ENCODE data around the gene LAPTM5. TPM values are rescaled to one million over a fixed set of nuclear protein-coding genes. Genes with fewer than 3 reads are reported as not detected.

The LAPTM5 gene
- total RNA-seq, 1 experiment from 2014 or later: not detected

DNA sequence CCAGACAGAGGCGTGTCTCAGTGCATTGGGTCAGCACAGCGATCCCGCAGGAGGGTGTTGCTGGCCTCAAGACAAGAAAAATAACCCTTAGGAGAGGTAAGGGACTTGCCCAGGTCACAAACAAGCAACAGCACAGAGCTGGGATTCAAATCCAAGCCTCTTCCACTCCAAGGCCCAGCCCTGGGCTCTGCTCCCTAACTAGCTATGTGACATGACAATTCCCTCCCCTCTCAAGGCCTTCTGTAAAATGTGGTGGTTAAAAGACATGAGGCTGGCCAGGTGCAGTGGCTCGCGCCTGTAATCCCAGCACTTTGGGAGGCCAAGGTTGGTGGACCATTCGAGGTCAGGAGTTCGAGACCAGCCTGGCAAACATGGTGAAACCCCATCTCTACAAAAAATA is 28.1 kb upstream of the LAPTM5 start:
- Histone ChIP-seq H3K9me3 (ENCODE audit: low read length) (no peaks in the 10 kb centered on the region), H3K4me1 (ENCODE audit: insufficient read depth, low read length) (0 out of 2 replicates have a peak, but pooled peaks cover 4% of the 10 kb centered on the region), H3K36me3 (ENCODE audit: low read depth, low read length) (no peaks in the 10 kb centered on the region), H3K4me2 (ENCODE audit: low read length) (no peak overlapping the region), H3F3A (ENCODE audit: low read length, unreplicated experiment) (no peaks in the 10 kb centered on the region), H2AFZ (ENCODE audit: low read length) (no peak overlapping the region), H3K27me3 (ENCODE audit: low read length) (0 out of 2 replicates have a peak, but pooled peaks cover 1% of the 10 kb centered on the region), H4K20me1 (ENCODE audit: low read length) (no peaks in the 10 kb centered on the region), H3K27ac (ENCODE audit: low read length) (no peak overlapping the region), H3K79me2 (ENCODE audit: low read length) (no peaks in the 10 kb centered on the region), H3K9ac (ENCODE audit: low read length) (no peak overlapping the region), H3K9me2 (replicated peaks; ENCODE audit: low read length) (no peaks in the 10 kb centered on the region), H3K4me3 (ENCODE audit: low read length) (no peak overlapping the region)
- ChIA-PET POLR2A (ENCODE audit: unreplicated experiment) (no interaction called here), CTCF (no interaction called here)
- intact Hi-C loops (cut with micrococcal nuclease): no loop called here
- TF ChIP-seq EZH2 (IDR thresholded peaks at IDR 0.05; ENCODE audit: low read length, unreplicated experiment) (no peak), EZH2phosphoT487 (IDR thresholded peaks at IDR 0.05; ENCODE audit: borderline replicate concordance, low read length) (no peak)
- TF ChIP-seq, protein P1, sequence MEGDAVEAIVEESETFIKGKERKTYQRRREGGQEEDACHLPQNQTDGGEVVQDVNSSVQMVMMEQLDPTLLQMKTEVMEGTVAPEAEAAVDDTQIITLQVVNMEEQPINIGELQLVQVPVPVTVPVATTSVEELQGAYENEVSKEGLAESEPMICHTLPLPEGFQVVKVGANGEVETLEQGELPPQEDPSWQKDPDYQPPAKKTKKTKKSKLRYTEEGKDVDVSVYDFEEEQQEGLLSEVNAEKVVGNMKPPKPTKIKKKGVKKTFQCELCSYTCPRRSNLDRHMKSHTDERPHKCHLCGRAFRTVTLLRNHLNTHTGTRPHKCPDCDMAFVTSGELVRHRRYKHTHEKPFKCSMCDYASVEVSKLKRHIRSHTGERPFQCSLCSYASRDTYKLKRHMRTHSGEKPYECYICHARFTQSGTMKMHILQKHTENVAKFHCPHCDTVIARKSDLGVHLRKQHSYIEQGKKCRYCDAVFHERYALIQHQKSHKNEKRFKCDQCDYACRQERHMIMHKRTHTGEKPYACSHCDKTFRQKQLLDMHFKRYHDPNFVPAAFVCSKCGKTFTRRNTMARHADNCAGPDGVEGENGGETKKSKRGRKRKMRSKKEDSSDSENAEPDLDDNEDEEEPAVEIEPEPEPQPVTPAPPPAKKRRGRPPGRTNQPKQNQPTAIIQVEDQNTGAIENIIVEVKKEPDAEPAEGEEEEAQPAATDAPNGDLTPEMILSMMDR (conservative IDR thresholded peaks at IDR 0.05; ENCODE audit: low read depth, low read length): no peak
- DNase-seq: no peak
- no TSS peak for BruUV-seq (replicated peaks)
- no peak for ATAC-seq

DNA sequence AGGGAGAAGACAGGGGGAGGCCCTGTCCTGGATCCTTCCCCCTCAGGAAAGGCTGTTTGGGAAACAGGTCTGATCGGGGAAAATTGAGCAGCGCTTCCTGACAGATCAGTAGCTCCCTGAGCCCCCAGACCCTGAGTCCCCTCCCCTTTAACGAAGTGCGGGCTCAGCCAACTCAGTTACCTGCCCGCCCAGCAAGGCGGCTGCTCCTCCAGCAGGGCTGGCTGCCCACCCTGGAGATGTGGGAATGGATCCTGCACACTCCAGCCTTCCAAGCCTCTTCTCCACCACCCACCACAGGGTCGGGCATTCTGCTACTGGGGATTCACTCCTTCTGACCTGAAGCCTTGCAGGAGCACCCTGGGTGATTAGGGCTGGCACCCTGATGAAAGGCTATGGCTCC is 27.6 kb upstream of the LAPTM5 start:
- H3K4me2 ChIP-seq (ENCODE audit: low read length): no peak overlapping the region
- intact Hi-C loops (cut with micrococcal nuclease): no loop called here

More for the DNA sequence above, 27.6 kb upstream of the LAPTM5 start:
- DNase-seq (no peak), ATAC-seq (no peak)
- BruUV-seq (replicated peaks): no TSS peak
- Histone ChIP-seq H3K9me2 (replicated peaks; ENCODE audit: low read length) (no peaks in the 10 kb centered on the region), H3K4me1 (ENCODE audit: insufficient read depth, low read length) (0 out of 2 replicates have a peak, but pooled peaks cover 4% of the 10 kb centered on the region), H3K36me3 (ENCODE audit: low read depth, low read length) (no peaks in the 10 kb centered on the region), H3F3A (ENCODE audit: low read length, unreplicated experiment) (no peaks in the 10 kb centered on the region), H3K27me3 (ENCODE audit: low read length) (no peaks in the 10 kb centered on the region), H3K4me3 (ENCODE audit: low read length) (no peak overlapping the region), H3K9ac (ENCODE audit: low read length) (no peak overlapping the region), H3K79me2 (ENCODE audit: low read length) (no peaks in the 10 kb centered on the region), H2AFZ (ENCODE audit: low read length) (no peak overlapping the region), H4K20me1 (ENCODE audit: low read length) (no peaks in the 10 kb centered on the region), H3K27ac (ENCODE audit: low read length) (no peak overlapping the region), H3K9me3 (ENCODE audit: low read length) (no peaks in the 10 kb centered on the region)
- no peak for TF ChIP-seq EZH2 (IDR thresholded peaks at IDR 0.05; ENCODE audit: low read length, unreplicated experiment)
- TF ChIP-seq, protein P1 (conservative IDR thresholded peaks at IDR 0.05; ENCODE audit: low read depth, low read length): no peak
- no peak for TF ChIP-seq EZH2phosphoT487 (IDR thresholded peaks at IDR 0.05; ENCODE audit: borderline replicate concordance, low read length)
- ChIA-PET CTCF (no interaction called here), POLR2A (ENCODE audit: unreplicated experiment) (no interaction called here)

Measured in PC-3 (cell line).